HepG2 (cell line): ENCODE data around the gene TRIM44. TPM values are rescaled to one million over a fixed set of nuclear protein-coding genes. Genes with fewer than 3 reads are reported as not detected.

Experiments
- CCAR2 ChIP-seq: fragments of 200-400 bp; formaldehyde crosslinking; optimal IDR thresholded peaks from 2 replicates; pipeline ENCODE3; 2018; ENCODE audit warnings: low read depth, mild to moderate bottlenecking, low read length, moderate library complexity
- FOXP1 ChIP-seq, 2 experiments: fragments of 450-650 bp in 1 of 2; IDR thresholded peaks; 2 replicates each; pipeline ENCODE4 v1.6.1; 2017 to 2018; ENCODE audit warnings: antibody characterized with exemption in 1 of 2
- NR2F6 ChIP-seq, 2 experiments: IDR thresholded peaks; 2 replicates each; pipeline ENCODE4 v1.6.1; 2016; ENCODE audit warnings: antibody characterized with exemption in 1 of 2, mild to moderate bottlenecking in 1 of 2
- RBM39 ChIP-seq: fragments of 200-400 bp; formaldehyde crosslinking; IDR thresholded peaks from one replicate; pipeline ENCODE4 v1.6.1; 2018; ENCODE audit warnings: antibody characterized with exemption, mild to moderate bottlenecking, low read depth, low read length; ENCODE audit not compliant: poor library complexity, severe bottlenecking
- SAP130 ChIP-seq: IDR thresholded peaks from 2 replicates; pipeline ENCODE4 v1.6.1; 2016; ENCODE audit warnings: low read depth
- ZFP41 ChIP-seq: sonication (generic); formaldehyde crosslinking; IDR thresholded peaks from 2 replicates; pipeline ENCODE4 v1.4.0; 2020; ENCODE audit warnings: mild to moderate bottlenecking, missing genetic modification reagents, borderline replicate concordance
- ZNF282 ChIP-seq: fragments of 450-650 bp; IDR thresholded peaks from 2 replicates; pipeline ENCODE4 v1.6.1; 2018; ENCODE audit not compliant: partially characterized antibody
- ZNF326 ChIP-seq: sonication (generic); formaldehyde crosslinking; IDR thresholded peaks from 2 replicates; pipeline ENCODE4 v1.4.0; 2020; ENCODE audit warnings: missing genetic modification reagents, borderline replicate concordance
- ZNF556 ChIP-seq: sonication (generic); formaldehyde crosslinking; IDR thresholded peaks from 2 replicates; pipeline ENCODE4 v1.4.0; 2020; ENCODE audit warnings: mild to moderate bottlenecking, missing genetic modification reagents, borderline replicate concordance
- ZNF557 ChIP-seq: sonication (generic); formaldehyde crosslinking; IDR thresholded peaks from 2 replicates; pipeline ENCODE4 v1.4.0; 2020; ENCODE audit warnings: missing genetic modification reagents
- ZNF883 ChIP-seq: sonication (generic); formaldehyde crosslinking; IDR thresholded peaks from 2 replicates; pipeline ENCODE4 v1.5.1; 2020; ENCODE audit warnings: mild to moderate bottlenecking, missing genetic modification reagents; ENCODE audit errors: not compliant biosample characterization
- polyA plus RNA-seq, 8 experiments: library from polyadenylated mRNA; depleted of rRNA in 3 of 8; stranded (reverse) in 7 of 8; unstranded in 1 of 8; fragments of >200 nt; fragmentation: Illumina TruSeq in 4 of 8; extraction: Trizol in 4 of 8; gene quantifications; 2 replicates each; pipeline versions ENCODE4 v1.2.1 to v1.2.3, GENCODE V29; 2011 to 2016; ENCODE audit warnings: low read depth in 4 of 8, missing spikeins in 1 of 8, mixed read lengths in 1 of 8; ENCODE audit not compliant: insufficient read depth in 1 of 8
- total RNA-seq, 5 experiments: library from RNA; depleted of rRNA; stranded (reverse); fragments of >200 nt; fragmentation: Illumina TruSeq; extraction: Trizol; gene quantifications; 2 replicates each; pipeline ENCODE4 v1.2.3, GENCODE V29; 2016; ENCODE audit warnings: low read depth in 1 of 5
- TF ChIP-seq, protein P1 (sequence below): sonication (generic); formaldehyde crosslinking; IDR thresholded peaks from 2 replicates; pipeline ENCODE4 v1.4.0; 2020; ENCODE audit warnings: missing genetic modification reagents
- TF ChIP-seq, protein P2 (sequence below): sonication (generic); formaldehyde crosslinking; IDR thresholded peaks from 2 replicates; pipeline ENCODE4 v1.4.0; 2020; ENCODE audit warnings: missing genetic modification reagents
- TF ChIP-seq, protein P3 (sequence below): sonication (generic); formaldehyde crosslinking; IDR thresholded peaks from one replicate; pipeline ENCODE4 v1.5.1; 2020; ENCODE audit warnings: mild to moderate bottlenecking, missing genetic modification reagents; ENCODE audit errors: not compliant biosample characterization

TRIM44 gene
- total and polyA plus RNA-seq, 2 of the 13 experiments (the other 11 are each of a cell fraction or from before 2014, with no cell fraction given) = 22.7 to 50.3 TPM

DNA sequence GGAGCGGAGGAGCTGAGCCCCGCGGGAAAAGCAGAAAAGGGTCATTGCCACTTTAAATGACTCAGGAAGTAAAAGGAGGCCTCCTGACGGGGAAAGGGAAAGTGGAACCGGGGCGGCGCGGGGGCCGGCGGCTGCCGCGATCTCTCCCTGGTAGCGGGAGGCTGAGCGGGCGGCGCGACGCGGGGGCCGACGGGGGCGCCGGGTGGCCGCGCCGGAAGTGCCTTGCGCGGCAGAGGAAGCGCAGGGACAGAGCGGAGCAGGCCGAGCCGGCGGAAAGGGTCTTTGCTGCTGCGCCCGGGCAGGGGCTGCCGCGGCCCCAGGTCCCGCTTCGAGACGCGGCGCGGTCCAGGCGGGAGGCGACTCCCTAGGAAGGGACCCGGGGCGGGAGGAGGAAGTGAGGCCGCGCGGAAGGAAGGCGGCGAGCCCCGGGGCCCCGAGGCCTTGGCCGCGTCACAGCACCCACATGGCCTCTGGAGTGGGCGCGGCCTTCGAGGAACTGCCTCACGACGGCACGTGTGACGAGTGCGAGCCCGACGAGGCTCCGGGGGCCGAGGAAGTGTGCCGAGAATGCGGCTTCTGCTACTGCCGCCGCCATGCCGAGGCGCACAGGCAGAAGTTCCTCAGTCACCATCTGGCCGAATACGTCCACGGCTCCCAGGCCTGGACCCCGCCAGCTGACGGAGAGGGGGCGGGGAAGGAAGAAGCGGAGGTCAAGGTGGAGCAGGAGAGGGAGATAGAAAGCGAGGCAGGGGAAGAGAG lies at the start of gene TRIM44 (continued):
- TF ChIP-seq, protein P1, sequence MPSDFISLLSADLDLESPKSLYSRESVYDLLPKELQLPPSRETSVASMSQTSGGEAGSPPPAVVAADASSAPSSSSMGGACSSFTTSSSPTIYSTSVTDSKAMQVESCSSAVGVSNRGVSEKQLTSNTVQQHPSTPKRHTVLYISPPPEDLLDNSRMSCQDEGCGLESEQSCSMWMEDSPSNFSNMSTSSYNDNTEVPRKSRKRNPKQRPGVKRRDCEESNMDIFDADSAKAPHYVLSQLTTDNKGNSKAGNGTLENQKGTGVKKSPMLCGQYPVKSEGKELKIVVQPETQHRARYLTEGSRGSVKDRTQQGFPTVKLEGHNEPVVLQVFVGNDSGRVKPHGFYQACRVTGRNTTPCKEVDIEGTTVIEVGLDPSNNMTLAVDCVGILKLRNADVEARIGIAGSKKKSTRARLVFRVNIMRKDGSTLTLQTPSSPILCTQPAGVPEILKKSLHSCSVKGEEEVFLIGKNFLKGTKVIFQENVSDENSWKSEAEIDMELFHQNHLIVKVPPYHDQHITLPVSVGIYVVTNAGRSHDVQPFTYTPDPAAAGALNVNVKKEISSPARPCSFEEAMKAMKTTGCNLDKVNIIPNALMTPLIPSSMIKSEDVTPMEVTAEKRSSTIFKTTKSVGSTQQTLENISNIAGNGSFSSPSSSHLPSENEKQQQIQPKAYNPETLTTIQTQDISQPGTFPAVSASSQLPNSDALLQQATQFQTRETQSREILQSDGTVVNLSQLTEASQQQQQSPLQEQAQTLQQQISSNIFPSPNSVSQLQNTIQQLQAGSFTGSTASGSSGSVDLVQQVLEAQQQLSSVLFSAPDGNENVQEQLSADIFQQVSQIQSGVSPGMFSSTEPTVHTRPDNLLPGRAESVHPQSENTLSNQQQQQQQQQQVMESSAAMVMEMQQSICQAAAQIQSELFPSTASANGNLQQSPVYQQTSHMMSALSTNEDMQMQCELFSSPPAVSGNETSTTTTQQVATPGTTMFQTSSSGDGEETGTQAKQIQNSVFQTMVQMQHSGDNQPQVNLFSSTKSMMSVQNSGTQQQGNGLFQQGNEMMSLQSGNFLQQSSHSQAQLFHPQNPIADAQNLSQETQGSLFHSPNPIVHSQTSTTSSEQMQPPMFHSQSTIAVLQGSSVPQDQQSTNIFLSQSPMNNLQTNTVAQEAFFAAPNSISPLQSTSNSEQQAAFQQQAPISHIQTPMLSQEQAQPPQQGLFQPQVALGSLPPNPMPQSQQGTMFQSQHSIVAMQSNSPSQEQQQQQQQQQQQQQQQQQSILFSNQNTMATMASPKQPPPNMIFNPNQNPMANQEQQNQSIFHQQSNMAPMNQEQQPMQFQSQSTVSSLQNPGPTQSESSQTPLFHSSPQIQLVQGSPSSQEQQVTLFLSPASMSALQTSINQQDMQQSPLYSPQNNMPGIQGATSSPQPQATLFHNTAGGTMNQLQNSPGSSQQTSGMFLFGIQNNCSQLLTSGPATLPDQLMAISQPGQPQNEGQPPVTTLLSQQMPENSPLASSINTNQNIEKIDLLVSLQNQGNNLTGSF (CRISPR knock-in tag) = peak; percentile 99
- peak; percentile 50 for TF ChIP-seq RBM39
- peak; percentile 72; the same call in 1 of the 2 replicates for TF ChIP-seq ZNF556
- TF ChIP-seq ZNF557 (CRISPR knock-in tag) = peak; percentile 97
- TF ChIP-seq, protein P2, sequence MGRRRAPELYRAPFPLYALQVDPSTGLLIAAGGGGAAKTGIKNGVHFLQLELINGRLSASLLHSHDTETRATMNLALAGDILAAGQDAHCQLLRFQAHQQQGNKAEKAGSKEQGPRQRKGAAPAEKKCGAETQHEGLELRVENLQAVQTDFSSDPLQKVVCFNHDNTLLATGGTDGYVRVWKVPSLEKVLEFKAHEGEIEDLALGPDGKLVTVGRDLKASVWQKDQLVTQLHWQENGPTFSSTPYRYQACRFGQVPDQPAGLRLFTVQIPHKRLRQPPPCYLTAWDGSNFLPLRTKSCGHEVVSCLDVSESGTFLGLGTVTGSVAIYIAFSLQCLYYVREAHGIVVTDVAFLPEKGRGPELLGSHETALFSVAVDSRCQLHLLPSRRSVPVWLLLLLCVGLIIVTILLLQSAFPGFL (CRISPR knock-in tag) = peak; percentile 97
- no peak for TF ChIP-seq ZNF282
- TF ChIP-seq SAP130 (CRISPR knock-in tag) = peak; percentile 50
- TF ChIP-seq, protein P3, sequence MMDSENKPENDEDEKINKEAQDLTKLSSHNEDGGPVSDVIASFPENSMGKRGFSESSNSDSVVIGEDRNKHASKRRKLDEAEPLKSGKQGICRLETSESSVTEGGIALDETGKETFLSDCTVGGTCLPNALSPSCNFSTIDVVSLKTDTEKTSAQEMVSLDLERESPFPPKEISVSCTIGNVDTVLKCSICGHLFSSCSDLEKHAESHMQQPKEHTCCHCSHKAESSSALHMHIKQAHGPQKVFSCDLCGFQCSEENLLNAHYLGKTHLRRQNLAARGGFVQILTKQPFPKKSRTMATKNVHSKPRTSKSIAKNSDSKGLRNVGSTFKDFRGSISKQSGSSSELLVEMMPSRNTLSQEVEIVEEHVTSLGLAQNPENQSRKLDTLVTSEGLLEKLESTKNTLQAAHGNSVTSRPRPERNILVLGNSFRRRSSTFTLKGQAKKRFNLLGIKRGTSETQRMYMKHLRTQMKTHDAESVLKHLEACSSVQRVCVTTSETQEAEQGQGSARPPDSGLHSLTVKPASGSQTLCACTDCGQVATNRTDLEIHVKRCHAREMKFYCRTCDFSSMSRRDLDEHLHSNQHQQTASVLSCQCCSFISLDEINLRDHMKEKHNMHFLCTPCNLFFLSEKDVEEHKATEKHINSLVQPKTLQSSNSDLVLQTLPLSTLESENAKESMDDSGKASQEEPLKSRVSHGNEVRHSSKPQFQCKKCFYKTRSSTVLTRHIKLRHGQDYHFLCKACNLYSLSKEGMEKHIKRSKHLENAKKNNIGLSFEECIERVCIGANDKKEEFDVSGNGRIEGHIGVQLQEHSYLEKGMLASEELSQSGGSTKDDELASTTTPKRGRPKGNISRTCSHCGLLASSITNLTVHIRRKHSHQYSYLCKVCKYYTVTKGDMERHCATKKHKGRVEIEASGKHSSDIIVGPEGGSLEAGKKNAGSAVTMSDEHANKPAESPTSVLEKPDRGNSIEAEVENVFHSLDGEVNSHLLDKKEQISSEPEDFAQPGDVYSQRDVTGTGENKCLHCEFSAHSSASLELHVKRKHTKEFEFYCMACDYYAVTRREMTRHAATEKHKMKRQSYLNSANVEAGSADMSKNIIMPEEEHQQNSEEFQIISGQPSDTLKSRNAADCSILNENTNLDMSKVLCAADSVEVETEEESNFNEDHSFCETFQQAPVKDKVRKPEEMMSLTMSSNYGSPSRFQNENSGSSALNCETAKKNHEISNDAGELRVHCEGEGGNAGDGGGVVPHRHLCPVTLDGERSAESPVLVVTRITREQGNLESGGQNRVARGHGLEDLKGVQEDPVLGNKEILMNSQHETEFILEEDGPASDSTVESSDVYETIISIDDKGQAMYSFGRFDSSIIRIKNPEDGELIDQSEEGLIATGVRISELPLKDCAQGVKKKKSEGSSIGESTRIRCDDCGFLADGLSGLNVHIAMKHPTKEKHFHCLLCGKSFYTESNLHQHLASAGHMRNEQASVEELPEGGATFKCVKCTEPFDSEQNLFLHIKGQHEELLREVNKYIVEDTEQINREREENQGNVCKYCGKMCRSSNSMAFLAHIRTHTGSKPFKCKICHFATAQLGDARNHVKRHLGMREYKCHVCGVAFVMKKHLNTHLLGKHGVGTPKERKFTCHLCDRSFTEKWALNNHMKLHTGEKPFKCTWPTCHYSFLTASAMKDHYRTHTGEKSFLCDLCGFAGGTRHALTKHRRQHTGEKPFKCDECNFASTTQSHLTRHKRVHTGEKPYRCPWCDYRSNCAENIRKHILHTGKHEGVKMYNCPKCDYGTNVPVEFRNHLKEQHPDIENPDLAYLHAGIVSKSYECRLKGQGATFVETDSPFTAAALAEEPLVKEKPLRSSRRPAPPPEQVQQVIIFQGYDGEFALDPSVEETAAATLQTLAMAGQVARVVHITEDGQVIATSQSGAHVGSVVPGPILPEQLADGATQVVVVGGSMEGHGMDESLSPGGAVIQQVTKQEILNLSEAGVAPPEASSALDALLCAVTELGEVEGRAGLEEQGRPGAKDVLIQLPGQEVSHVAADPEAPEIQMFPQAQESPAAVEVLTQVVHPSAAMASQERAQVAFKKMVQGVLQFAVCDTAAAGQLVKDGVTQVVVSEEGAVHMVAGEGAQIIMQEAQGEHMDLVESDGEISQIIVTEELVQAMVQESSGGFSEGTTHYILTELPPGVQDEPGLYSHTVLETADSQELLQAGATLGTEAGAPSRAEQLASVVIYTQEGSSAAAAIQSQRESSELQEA (CRISPR knock-in tag) = peak; percentile 96
- no peak for TF ChIP-seq ZNF326 (CRISPR knock-in tag)
- no peak for TF ChIP-seq FOXP1 (IDR thresholded peaks at IDR 0.05)
- no peak for TF ChIP-seq FOXP1 (CRISPR knock-in tag; IDR thresholded peaks at IDR 0.05)
- TF ChIP-seq CCAR2 = no peak
- peak; percentile 100 for TF ChIP-seq ZFP41 (CRISPR knock-in tag)
- peak; percentile 98 for TF ChIP-seq ZNF883 (CRISPR knock-in tag)
- no peak for TF ChIP-seq NR2F6 (IDR thresholded peaks at IDR 0.05)
- TF ChIP-seq NR2F6 (CRISPR knock-in tag; IDR thresholded peaks at IDR 0.05) = peak; percentile 68; the same call in 1 of the 2 replicates
